T-helper 2 cell (primary cell): ENCODE measurements around the gene CENPP.
"Not testable (repeated sequence)": the region's sequence is repeated elsewhere in the genome, so short reads cannot be mapped to it uniquely, and the experiment has no call there.

Experiments
- DNase-seq, 5 experiments: peaks; one replicate each; pipeline versions ENCODE4 v3.0.0 to v3.0.0-alpha.2; 2012 to 2022

The CENPP gene

GRCh38 chr9:92618633-92619225 is 293.0 kb downstream of the CENPP start:
- no peak for DNase-seq

- DNase-seq = no peak
These were observed 294.0 kb downstream of the CENPP start for GRCh38 chr9:92619601-92620300.

DNA sequence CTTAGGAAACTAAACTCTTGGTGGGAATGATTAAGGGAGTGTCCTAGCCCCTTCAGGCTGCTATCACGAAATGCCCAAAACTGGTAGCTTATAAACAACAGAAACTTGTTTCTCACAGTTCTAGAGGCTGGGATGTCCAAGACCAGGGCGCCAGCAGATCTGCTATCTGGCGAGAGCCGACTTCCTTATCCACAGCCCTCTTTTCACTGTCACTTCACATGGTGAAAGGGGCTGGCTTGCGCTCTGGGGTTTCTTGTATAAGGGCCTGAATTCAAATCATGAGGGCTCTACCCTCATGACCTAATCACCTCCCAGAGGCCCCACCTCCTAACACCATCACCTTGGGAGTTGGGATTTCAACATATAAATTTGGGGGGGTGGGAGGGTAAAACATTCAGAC is 295.1 kb downstream of the CENPP start:
- no peak for DNase-seq

DNA sequence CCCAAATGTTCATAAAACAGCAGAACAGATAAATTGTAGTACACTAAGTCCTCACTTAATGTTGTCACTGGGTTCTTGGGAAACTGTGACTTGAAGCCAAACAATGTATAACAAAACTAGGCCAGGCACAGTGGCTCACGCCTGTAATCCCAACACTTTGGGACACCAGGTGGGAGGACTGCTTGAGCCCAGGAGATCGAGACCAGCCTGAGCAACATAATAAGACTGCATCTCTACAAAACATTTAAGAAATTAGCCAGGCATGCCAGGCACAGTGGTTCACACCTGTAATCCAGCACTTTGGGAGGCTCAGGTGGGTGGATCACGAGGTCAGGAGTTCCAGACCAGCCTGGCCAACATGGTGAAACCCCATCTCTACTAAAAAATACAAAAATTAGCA is 298.2 kb downstream of the CENPP start:
- DNase-seq = not testable (repeated sequence)

GRCh38 chr9:92626484-92626883 is 300.7 kb downstream of the CENPP start:
- DNase-seq = no peak

- DNase-seq = no peak
These were observed 301.9 kb downstream of the CENPP start for GRCh38 chr9:92627651-92628050.

DNA sequence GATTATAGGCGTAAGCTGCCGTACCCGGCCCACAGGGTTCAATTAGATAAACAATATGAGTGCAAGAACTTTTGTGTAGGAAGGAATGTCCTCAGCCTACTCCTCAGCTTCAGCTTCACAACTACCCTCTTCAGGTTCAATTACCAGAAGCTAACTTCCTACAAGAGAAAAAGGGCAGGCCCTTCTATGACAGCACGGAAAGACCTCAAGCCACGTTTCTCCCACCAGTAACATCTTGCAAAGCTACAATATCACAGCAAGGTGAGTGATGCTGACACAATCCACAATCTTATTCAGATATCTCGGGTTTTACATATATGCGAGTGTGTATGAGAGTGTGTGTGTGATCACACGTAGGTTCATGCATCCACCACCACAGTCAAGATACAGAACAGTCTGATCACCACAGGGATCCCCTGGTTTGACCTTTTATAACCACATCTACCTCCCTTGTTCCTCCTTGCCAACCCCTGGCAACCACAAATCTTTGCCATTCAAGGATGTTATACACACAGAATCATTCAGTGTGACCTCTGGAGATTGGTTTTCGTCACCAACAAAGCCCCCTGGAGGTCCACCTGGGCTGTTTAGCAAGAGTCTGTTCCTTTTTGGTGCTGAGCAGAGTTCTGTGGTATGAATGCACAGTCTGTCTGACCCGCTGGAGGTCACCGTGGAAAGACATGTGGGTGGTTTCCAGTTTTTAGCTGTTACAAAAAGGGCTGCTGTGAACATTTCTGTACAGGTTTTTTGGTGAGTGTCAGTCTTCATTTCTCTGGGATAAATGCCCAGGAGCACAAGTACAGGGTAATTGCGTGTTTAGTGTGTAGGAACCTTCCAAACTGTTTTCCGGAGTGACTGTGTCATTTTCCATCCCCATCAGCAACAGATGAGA is 305.9 kb downstream of the CENPP start:
- peak in 1 of 5 experiments; percentile 73 for DNase-seq

DNA sequence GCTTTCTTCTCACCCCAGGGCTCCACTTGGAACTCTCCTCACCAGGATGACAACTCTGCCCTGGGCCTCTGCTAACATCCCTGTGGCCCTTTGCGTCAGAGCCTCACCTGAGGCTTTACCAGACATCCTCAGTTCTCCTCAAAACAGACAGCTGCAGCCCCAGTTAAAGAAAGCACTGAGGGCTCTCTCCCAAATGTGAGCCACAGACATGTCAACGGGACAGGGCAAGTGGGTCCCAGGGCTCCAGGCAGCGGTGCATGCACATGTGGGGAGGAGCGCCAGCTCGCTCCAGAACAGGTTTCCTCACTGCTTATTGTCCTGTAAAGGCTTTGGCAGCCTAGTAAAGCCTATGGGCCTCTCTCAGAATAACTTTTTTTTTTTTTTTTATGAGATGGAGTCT is 306.9 kb downstream of the CENPP start:
- no peak for DNase-seq

GRCh38 chr9:92633614-92634278 is 308.0 kb downstream of the CENPP start:
- no peak for DNase-seq

GRCh38 chr9:92634712-92635605 is 309.2 kb downstream of the CENPP start:
- peak in 4 of 5 experiments; percentile 33 to 66 (median 46) for DNase-seq

DNA sequence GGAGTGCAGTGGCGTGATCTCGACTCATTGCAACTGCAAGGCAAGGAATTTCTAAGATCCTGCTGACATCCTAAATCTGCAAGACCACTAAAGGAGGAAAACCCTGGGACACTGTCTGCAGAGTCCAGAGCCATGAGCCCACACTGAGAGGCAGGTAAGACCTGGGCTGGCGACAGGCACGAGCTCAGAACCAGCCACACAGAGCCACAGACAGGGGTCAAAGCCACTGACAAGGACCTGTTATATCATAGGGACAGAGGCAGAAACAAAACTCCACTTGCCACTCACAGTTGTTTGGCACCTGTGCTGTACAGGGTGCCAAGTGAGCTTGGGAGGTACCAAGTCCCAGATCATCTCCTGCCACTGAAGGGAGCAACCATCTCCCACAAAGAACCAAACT is 310.0 kb downstream of the CENPP start:
- DNase-seq = no peak

GRCh38 chr9:92636627-92637026 is 310.9 kb downstream of the CENPP start:
- no peak for DNase-seq

GRCh38 chr9:92637326-92637725 is 311.6 kb downstream of the CENPP start:
- no peak for DNase-seq

- DNase-seq = no peak
These were observed 312.3 kb downstream of the CENPP start for GRCh38 chr9:92637886-92638620.

GRCh38 chr9:92638621-92639101 is 312.9 kb downstream of the CENPP start:
- DNase-seq = no peak

DNA sequence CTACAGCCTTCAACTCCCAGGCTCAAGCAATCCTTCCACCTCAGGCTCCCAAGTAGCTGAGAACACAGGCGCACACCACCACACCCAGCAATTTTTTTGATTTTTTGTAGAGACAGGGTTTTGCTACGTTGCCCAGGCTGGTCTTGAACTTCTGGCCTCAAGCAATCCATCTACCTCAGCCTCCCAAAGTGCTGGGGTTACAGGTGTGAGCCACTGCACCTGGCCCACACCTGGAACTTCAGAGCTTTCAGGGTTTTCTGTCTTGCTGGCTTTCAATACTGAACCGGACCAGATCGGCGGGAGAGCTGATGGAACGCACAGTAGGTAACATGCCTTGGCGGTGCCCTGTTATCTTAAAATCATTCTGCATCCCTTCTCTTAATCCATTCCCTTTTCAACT is 313.4 kb downstream of the CENPP start:
- no peak for DNase-seq

DNA sequence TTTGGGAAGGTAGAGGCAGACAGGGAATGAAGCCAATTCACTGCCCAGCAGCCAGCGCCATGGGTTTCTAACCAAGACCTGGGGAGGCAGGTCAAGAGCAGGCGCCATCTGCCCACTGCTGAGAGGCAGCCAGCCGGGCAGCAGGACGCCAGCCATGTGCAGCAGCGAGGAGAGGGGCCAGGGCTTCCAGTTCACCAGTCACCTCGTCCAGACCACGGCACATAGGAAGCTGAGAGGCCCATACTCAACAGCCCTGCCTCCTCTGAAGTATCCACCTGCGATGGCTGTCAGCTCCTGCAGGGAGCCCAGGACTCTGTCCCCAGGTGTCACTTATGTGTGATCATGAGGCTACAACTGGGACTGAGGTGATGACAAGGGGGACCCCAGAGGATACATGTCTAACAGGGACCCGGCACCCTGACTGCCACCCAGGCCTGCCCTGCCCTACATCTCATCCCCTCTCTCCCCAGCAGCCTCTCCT is 314.1 kb downstream of the CENPP start:
- DNase-seq = no peak

GRCh38 chr9:92640398-92641091 is 314.8 kb downstream of the CENPP start:
- no peak for DNase-seq

DNA sequence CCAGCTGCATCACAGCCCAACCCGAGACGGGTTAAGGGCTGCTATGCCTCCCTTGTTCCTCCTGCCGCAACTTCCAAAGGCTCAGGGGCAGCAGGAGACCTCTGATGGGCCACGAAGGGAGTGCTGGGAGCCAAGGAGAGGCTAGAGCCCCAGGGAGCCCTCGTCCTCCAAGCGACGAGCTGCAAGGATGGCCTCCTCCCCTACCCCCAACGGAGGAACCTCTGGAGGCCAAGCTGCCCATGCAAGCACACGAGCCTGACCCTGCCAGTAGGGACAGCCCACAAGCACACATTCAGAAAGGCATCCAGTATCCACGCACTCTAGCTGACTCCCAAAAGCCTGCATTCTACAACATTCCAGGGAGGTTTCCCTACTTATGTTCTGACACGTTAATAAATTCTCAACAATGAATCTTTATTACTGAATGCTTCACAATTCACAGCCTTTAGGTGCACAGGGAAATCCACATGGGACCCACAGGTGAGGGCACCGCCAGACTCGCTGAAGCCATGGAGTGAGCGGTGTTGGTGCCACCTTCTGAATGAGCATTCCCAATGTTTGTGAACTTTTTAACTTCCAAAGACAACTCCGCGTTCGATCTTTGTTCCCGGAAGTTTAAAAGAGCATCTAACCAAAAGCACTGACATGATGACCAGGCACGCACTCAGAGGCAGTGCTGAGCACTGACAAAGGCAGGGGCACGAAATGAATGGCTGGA is 315.5 kb downstream of the CENPP start:
- DNase-seq = no peak

DNA sequence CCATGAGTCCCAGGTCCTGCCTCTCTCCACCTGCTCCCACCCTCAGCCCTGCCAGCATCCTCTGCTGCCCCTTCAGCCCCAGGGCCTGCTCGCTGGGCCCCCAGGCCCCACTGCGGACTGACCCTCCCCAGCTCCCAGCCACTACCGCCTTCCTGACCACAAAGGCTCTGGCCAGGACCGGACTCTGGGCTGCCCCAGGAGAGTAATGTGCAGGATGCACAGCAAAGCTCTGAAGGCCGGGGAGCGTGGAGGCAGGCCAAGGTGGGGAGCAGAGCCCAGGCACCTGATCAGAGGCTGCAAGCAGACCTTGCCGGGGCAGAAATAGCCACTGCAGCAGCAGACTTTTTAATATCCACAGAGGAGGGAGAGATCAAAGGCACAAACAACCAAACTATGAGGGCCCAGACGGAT is 316.3 kb downstream of the CENPP start:
- no peak for DNase-seq
